ENCODE measurements around the gene MYO1B. TPM values are rescaled to one million over a fixed set of nuclear protein-coding genes. Genes with fewer than 3 reads are reported as not detected.

Gene MYO1B
- total and polyA plus RNA-seq, 8 donors: 28.6 to 102 (median 54.7) TPM

DNA sequence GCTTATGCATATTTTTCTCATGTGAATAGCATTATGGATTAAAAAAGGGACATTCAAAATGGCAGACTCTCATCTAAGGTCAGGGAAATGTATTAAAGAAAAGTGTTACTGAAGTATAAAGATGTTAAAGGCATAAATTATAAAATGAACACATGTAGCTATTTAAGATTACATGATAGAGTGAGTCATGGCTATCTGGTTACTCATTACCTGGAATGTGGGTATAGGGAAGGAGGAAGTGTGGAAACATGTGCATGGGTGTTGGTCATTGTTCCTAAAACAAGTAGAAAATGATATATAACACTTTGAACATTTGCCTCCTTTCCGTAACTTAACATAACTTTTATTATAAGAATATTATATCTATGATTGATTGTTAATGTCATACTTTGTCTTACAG lies 66.4 kb downstream of the MYO1B start:
- H3K27me3 ChIP-seq: no peaks in the 10 kb centered on the region
- FAIRE-seq: peak; percentile 78
- DNase-seq: no peak
- 72 to 84% methylated on average over 1 of the region's 1 CpG for WGBS, 2 donors
- intact Hi-C loops (cut with DNase I): no loop called here
- no peaks in the 10 kb centered on the region for H3K36me3 ChIP-seq
- peak; percentile 89 to 96 (median 94) for ATAC-seq
- H3K4me3 ChIP-seq: no peak overlapping the region
- H3K4me1 ChIP-seq: peaks cover 6 to 14% (median 12%) of the 10 kb centered on the region in 3 donors
- no peak for TF ChIP-seq CTCF (IDR thresholded peaks at IDR 0.05)
- H3K27ac ChIP-seq: peak overlapping the region in 2 of 4 donors; percentile 30 to 38
- no peaks in the 10 kb centered on the region for H3K9me3 ChIP-seq

- intact Hi-C loops (cut with DNase I): no loop called here
- ATAC-seq: no peak
- Histone ChIP-seq H3K4me1 (peaks cover 6 to 14% (median 12%) of the 10 kb centered on the region in 3 donors), H3K27ac (peak overlapping the region in 2 of 4 donors; percentile 30 to 38), H3K36me3 (no peaks in the 10 kb centered on the region), H3K4me3 (no peak overlapping the region), H3K9me3 (no peaks in the 10 kb centered on the region), H3K27me3 (no peaks in the 10 kb centered on the region)
- WGBS, 2 donors: 99 to 100% methylated on average over 3 of the region's 3 CpGs
- no peak for FAIRE-seq
- no peak for TF ChIP-seq CTCF (IDR thresholded peaks at IDR 0.05)
- DNase-seq: no peak
These were observed 67.0 kb downstream of the MYO1B start for GRCh38 chr2:191312163-191312562.

- DNase-seq (no peak), FAIRE-seq (no peak), ATAC-seq (no peak)
- Histone ChIP-seq H3K9me3 (no peaks in the 10 kb centered on the region), H3K4me1 (peaks cover 7 to 15% (median 13%) of the 10 kb centered on the region in 3 donors), H3K27ac (no peak overlapping the region), H3K27me3 (no peaks in the 10 kb centered on the region), H3K36me3 (no peaks in the 10 kb centered on the region), H3K4me3 (no peak overlapping the region)
- TF ChIP-seq CTCF (IDR thresholded peaks at IDR 0.05): no peak
- WGBS, 2 donors: 68 to 72% methylated on average over 1 of the region's 1 CpG
- intact Hi-C loops (cut with DNase I): no loop called here
These were observed 67.5 kb downstream of the MYO1B start for GRCh38 chr2:191312662-191313061.

DNA sequence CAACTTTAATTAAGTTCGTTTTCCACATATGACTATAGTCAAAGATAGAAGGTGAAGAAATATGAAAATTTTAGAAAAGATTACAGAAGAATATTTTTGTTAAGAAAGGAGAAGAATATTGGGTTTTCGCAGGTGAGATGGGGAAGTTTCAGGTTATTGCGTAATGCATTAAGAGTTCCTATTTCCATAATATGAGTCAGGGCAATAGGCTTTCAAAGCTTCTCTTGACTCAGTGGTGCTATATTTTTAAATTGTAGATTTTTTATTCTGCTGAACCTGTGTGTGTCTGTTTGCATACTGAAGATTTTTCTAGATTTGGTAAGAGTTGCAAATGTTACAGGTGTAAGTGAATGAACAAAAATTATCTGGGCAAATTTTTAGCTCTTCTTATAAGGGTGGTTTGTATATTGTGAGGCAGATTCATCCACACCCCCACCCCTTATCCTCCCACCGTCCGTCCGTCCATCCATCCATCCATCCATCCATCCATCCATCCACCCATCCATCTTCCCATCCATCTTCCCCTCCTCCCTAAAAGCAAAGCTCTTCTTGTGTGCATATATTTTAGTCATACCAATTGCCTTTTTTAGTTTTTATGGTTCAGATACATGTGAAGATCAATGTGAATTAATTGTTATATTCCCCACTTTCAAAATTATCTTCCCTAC lies 69.6 kb downstream of the MYO1B start:
- FAIRE-seq (no peak), DNase-seq (no peak), ATAC-seq (no peak)
- H3K4me1 ChIP-seq: peaks cover 22 to 26% (median 25%) of the 10 kb centered on the region in 3 donors
- H3K4me3 ChIP-seq: no peak overlapping the region
- H3K9me3 ChIP-seq: no peaks in the 10 kb centered on the region
- no peaks in the 10 kb centered on the region for H3K27me3 ChIP-seq
- no peak for TF ChIP-seq CTCF (IDR thresholded peaks at IDR 0.05)
- WGBS, 2 donors: 93 to 97% methylated on average over 6 of the region's 6 CpGs
- no peak overlapping the region for H3K27ac ChIP-seq
- H3K36me3 ChIP-seq: no peaks in the 10 kb centered on the region
- intact Hi-C loops (cut with DNase I): no loop called here

DNA sequence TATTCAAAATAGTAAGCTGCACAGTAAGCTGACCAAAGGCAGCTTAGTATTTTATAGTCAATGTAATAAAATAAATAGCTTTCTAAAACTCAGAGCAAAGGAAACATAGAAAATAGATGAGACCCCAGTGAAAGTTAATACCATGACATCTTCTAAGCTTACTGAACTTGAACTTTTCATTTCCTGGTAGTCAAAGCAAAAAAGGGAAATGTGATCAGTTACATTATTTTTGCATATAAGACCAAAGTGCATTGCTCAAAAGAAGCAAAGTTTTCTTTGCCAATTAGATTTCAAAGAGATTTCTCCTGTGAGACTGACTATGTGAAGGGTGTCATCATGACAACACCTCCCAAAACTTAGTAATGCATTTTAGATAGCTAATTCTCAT lies 70.2 kb downstream of the MYO1B start:
- H3K4me3 ChIP-seq: no peak overlapping the region
- DNase-seq (no peak), FAIRE-seq (no peak), ATAC-seq (no peak)
- H3K9me3 ChIP-seq: no peaks in the 10 kb centered on the region
- no peaks in the 10 kb centered on the region for H3K27me3 ChIP-seq
- H3K4me1 ChIP-seq: peaks cover 22 to 26% (median 25%) of the 10 kb centered on the region in 3 donors
- intact Hi-C loops (cut with DNase I): no loop called here
- no peak for TF ChIP-seq CTCF (IDR thresholded peaks at IDR 0.05)
- no peak overlapping the region for H3K27ac ChIP-seq
- no peaks in the 10 kb centered on the region for H3K36me3 ChIP-seq
